ENCODE data around the gene GATB. TPM values are rescaled to one million over a fixed set of nuclear protein-coding genes. Genes with fewer than 3 reads are reported as not detected.
"Not testable (repeated sequence)": the region's sequence is repeated elsewhere in the genome, so short reads cannot be mapped to it uniquely, and the experiment has no call there.

Gene GATB
- total and polyA plus RNA-seq, 2 of the 4 experiments (the other 2 are of a cell fraction): 18.7 to 20.3 TPM

- ATAC-seq (ENCODE audit: low read depth): no peak
- Histone ChIP-seq H3K36me3 (ENCODE audit: control insufficient read depth, insufficient read depth, low read length) (no peaks in the 10 kb centered on the region), H4K20me1 (ENCODE audit: insufficient read depth, low read length) (no peaks in the 10 kb centered on the region), H3K79me1 (ENCODE audit: low read depth in 1 of 2, low read length in 2 of 2) (no peaks in the 10 kb centered on the region), H3K4me3 (ENCODE audit: insufficient read depth, low read depth, low read length) (no peak overlapping the region), H3K4me1 (ENCODE audit: control insufficient read depth, insufficient read depth, low read length) (no peaks in the 10 kb centered on the region), H3K27ac (ENCODE audit: insufficient read depth, low read length) (no peak overlapping the region), H3K27me3 (ENCODE audit: control insufficient read depth, insufficient read depth, low read length) (no peaks in the 10 kb centered on the region), H3K4me2 (ENCODE audit: low read depth, low read length) (no peak overlapping the region), H3K9me1 (ENCODE audit: insufficient read depth, low read length) (no peaks in the 10 kb centered on the region), H2BK20ac (ENCODE audit: low read depth, low read length) (no peak overlapping the region), H3K9me3 (ENCODE audit: control insufficient read depth, insufficient read depth, low read length) (peaks cover 8% of the 10 kb centered on the region), H2AK9ac (replicated peaks; ENCODE audit: low read depth, low read length, poor library complexity) (no peak overlapping the region), H3K18ac (ENCODE audit: low read depth, low read length) (no peak overlapping the region), H3K56ac (ENCODE audit: extremely low read depth, insufficient read depth, low read length) (no peak overlapping the region), H2AFZ (replicated peaks; ENCODE audit: low read length, poor library complexity) (no peak overlapping the region), H2AK5ac (ENCODE audit: low read depth, low read length) (no peak overlapping the region), H2BK120ac (ENCODE audit: low read depth, low read length) (no peak overlapping the region), H4K5ac (ENCODE audit: low read depth, low read length) (no peak overlapping the region), H3K14ac (replicated peaks; ENCODE audit: low read depth, low read length) (no peak overlapping the region), H4K91ac (ENCODE audit: insufficient read depth, low read depth, low read length) (no peak overlapping the region), H3K23ac (ENCODE audit: low read depth, low read length) (no peak overlapping the region), H3K9ac (ENCODE audit: low read depth, low read length) (no peak overlapping the region), H3K4ac (ENCODE audit: low read depth, low read length) (no peak overlapping the region), H2BK15ac (ENCODE audit: low read depth, low read length) (no peak overlapping the region), H4K8ac (ENCODE audit: low read depth in 2 of 2, low read length in 2 of 2) (no peak overlapping the region), H2BK5ac (ENCODE audit: low read depth, low read length, poor library complexity, severe bottlenecking) (no peak overlapping the region)
- POLR2A ChIA-PET (ENCODE audit: unreplicated experiment): no interaction called here
- no peak for DNase-seq
- BruUV-seq (replicated peaks): no TSS peak
- CTCF ChIA-PET: no interaction called here
- dilution Hi-C loops (cut with HindIII; ENCODE audit: low sequenced_read_pairs, unreplicated experiment) (no loop called here), intact Hi-C loops (cut with micrococcal nuclease) (no loop called here), in situ Hi-C loops (cut with MboI; ENCODE audit: low sequenced_read_pairs) (no loop called here)
- WGBS, 2 experiments (ENCODE audit: extremely low coverage in 2 of 2, insufficient read length in 1 of 2): no CpG with 5 or more reads among the region's 1 CpG
- TF ChIP-seq CEBPB (IDR thresholded peaks at IDR 0.05; ENCODE audit: low read depth, low read length): no peak
- no peak for TF ChIP-seq RFX5 (IDR thresholded peaks at IDR 0.05; ENCODE audit: low read depth, low read length)
- no peak for TF ChIP-seq MAFK (IDR thresholded peaks at IDR 0.05; ENCODE audit: low read depth, low read length)
- no peak for TF ChIP-seq USF2 (IDR thresholded peaks at IDR 0.05; ENCODE audit: low read depth, low read length)
- TF ChIP-seq BHLHE40 (IDR thresholded peaks at IDR 0.05; ENCODE audit: low read depth, low read length): no peak
- TF ChIP-seq NFE2L2 (IDR thresholded peaks at IDR 0.05; ENCODE audit: low read depth, low read length): no peak
- TF ChIP-seq RCOR1 (IDR thresholded peaks at IDR 0.05; ENCODE audit: insufficient replicate concordance, low read length): no peak
Measured at GRCh38 chr4:151736361-151736760, 24.4 kb downstream of the GATB start.

GRCh38 chr4:151731670-151732069 lies 29.1 kb downstream of the GATB start:
- H3K4ac ChIP-seq (ENCODE audit: low read depth, low read length); H3K27me3 ChIP-seq (ENCODE audit: control insufficient read depth, insufficient read depth, low read length); H2AFZ ChIP-seq (replicated peaks; ENCODE audit: low read length, poor library complexity); BruUV-seq (replicated peaks); DNase-seq; H3K9me3 ChIP-seq (ENCODE audit: control insufficient read depth, insufficient read depth, low read length); H4K91ac ChIP-seq (ENCODE audit: insufficient read depth, low read depth, low read length); H2BK5ac ChIP-seq (ENCODE audit: low read depth, low read length, poor library complexity, severe bottlenecking); H3K4me2 ChIP-seq (ENCODE audit: low read depth, low read length); dilution Hi-C loops (cut with HindIII; ENCODE audit: low sequenced_read_pairs, unreplicated experiment); H4K5ac ChIP-seq (ENCODE audit: low read depth, low read length); H3K4me1 ChIP-seq (ENCODE audit: control insufficient read depth, insufficient read depth, low read length); H3K4me3 ChIP-seq (ENCODE audit: insufficient read depth, low read depth, low read length); H2BK15ac ChIP-seq (ENCODE audit: low read depth, low read length); H3K23ac ChIP-seq (ENCODE audit: low read depth, low read length); POLR2A ChIA-PET (ENCODE audit: unreplicated experiment); H2AK5ac ChIP-seq (ENCODE audit: low read depth, low read length); H2AK9ac ChIP-seq (replicated peaks; ENCODE audit: low read depth, low read length, poor library complexity); H3K79me1 ChIP-seq (ENCODE audit: low read depth in 1 of 2, low read length in 2 of 2); H3K18ac ChIP-seq (ENCODE audit: low read depth, low read length); ATAC-seq (ENCODE audit: low read depth); in situ Hi-C loops (cut with MboI; ENCODE audit: low sequenced_read_pairs); H3K27ac ChIP-seq (ENCODE audit: insufficient read depth, low read length); H3K9me1 ChIP-seq (ENCODE audit: insufficient read depth, low read length); H4K8ac ChIP-seq (ENCODE audit: low read depth in 2 of 2, low read length in 2 of 2); H2BK20ac ChIP-seq (ENCODE audit: low read depth, low read length); H3K9ac ChIP-seq (ENCODE audit: low read depth, low read length); H3K36me3 ChIP-seq (ENCODE audit: control insufficient read depth, insufficient read depth, low read length); CTCF ChIA-PET; H2BK120ac ChIP-seq (ENCODE audit: low read depth, low read length); H4K20me1 ChIP-seq (ENCODE audit: insufficient read depth, low read length); H3K14ac ChIP-seq (replicated peaks; ENCODE audit: low read depth, low read length); intact Hi-C loops (cut with micrococcal nuclease); H3K56ac ChIP-seq (ENCODE audit: extremely low read depth, insufficient read depth, low read length): not testable (repeated sequence)
- no CpG with 5 or more reads among the region's 34 CpGs for WGBS, 2 experiments (ENCODE audit: extremely low coverage in 2 of 2, insufficient read length in 1 of 2)

All from IMR-90 (cell line).